ENCODE measurements around the gene KCNG3. TPM values are rescaled to one million over a fixed set of nuclear protein-coding genes. Genes with fewer than 3 reads are reported as not detected.
A peak's percentile ranks its signal among the peaks of the same experiment; 100 is the strongest.

KCNG3 gene
- total and polyA plus RNA-seq, 2 of the 13 experiments (the other 11 are each of a cell fraction or from before 2014, with no cell fraction given) = 2.8 to 4.8 TPM

DNA sequence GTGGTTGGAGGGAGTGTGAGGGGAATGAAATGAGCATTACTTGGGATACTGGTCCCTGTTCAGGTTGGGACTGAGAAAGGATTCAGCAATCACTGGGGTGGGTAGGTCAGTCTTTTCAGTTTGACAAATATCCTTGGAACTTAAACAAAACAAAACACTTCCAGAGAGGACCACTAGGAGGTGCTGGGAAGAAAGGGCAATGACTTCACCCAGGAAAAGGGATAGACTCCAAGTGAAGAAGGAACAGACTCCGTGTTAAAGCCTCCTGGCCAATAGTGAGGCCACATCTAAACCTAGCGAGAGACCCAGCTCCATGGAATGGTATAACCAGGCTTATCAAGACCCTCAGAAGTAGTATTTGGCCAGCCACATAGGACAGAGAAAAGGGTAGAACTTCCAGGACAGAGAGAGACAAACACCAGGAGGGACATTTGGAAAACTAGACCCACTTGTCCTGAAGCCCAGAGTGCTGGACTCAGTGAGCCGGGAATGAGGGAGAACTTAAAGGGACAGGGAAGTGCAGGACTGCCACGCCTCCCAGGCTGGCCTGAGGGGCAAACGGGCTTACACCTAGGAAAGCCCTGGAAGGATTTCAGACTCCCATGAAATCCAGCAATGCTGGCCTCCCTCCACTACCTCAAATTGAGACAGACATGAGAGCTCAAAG is 19.6 kb upstream of the KCNG3 start (continued):
- TF ChIP-seq, protein P1, sequence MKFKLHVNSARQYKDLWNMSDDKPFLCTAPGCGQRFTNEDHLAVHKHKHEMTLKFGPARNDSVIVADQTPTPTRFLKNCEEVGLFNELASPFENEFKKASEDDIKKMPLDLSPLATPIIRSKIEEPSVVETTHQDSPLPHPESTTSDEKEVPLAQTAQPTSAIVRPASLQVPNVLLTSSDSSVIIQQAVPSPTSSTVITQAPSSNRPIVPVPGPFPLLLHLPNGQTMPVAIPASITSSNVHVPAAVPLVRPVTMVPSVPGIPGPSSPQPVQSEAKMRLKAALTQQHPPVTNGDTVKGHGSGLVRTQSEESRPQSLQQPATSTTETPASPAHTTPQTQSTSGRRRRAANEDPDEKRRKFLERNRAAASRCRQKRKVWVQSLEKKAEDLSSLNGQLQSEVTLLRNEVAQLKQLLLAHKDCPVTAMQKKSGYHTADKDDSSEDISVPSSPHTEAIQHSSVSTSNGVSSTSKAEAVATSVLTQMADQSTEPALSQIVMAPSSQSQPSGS (CRISPR knock-in tag; IDR thresholded peaks at IDR 0.05) = peak; percentile 27; the same call in 1 of the 2 replicates
- TF ChIP-seq ZNF652 (CRISPR knock-in tag; IDR thresholded peaks at IDR 0.05; ENCODE audit: borderline replicate concordance, low read depth) (no peak), KAT8 (CRISPR knock-in tag; IDR thresholded peaks at IDR 0.05) (peak; percentile 33; the same call in 1 of the 2 replicates), SMC3 (IDR thresholded peaks at IDR 0.05; ENCODE audit: low read length) (peak; percentile 88), ZNF17 (CRISPR knock-in tag; IDR thresholded peaks at IDR 0.05) (no peak), ZNF605 (CRISPR knock-in tag; IDR thresholded peaks at IDR 0.05) (peak; percentile 44; the same call in 1 of the 2 replicates), ZNF343 (CRISPR knock-in tag; IDR thresholded peaks at IDR 0.05) (no peak), ZNF598 (CRISPR knock-in tag; IDR thresholded peaks at IDR 0.05; ENCODE audit: borderline replicate concordance) (peak; percentile 63; the same call in 1 of the 2 replicates), SMARCC2 (IDR thresholded peaks at IDR 0.05) (no peak)
- TF ChIP-seq, protein P2, sequence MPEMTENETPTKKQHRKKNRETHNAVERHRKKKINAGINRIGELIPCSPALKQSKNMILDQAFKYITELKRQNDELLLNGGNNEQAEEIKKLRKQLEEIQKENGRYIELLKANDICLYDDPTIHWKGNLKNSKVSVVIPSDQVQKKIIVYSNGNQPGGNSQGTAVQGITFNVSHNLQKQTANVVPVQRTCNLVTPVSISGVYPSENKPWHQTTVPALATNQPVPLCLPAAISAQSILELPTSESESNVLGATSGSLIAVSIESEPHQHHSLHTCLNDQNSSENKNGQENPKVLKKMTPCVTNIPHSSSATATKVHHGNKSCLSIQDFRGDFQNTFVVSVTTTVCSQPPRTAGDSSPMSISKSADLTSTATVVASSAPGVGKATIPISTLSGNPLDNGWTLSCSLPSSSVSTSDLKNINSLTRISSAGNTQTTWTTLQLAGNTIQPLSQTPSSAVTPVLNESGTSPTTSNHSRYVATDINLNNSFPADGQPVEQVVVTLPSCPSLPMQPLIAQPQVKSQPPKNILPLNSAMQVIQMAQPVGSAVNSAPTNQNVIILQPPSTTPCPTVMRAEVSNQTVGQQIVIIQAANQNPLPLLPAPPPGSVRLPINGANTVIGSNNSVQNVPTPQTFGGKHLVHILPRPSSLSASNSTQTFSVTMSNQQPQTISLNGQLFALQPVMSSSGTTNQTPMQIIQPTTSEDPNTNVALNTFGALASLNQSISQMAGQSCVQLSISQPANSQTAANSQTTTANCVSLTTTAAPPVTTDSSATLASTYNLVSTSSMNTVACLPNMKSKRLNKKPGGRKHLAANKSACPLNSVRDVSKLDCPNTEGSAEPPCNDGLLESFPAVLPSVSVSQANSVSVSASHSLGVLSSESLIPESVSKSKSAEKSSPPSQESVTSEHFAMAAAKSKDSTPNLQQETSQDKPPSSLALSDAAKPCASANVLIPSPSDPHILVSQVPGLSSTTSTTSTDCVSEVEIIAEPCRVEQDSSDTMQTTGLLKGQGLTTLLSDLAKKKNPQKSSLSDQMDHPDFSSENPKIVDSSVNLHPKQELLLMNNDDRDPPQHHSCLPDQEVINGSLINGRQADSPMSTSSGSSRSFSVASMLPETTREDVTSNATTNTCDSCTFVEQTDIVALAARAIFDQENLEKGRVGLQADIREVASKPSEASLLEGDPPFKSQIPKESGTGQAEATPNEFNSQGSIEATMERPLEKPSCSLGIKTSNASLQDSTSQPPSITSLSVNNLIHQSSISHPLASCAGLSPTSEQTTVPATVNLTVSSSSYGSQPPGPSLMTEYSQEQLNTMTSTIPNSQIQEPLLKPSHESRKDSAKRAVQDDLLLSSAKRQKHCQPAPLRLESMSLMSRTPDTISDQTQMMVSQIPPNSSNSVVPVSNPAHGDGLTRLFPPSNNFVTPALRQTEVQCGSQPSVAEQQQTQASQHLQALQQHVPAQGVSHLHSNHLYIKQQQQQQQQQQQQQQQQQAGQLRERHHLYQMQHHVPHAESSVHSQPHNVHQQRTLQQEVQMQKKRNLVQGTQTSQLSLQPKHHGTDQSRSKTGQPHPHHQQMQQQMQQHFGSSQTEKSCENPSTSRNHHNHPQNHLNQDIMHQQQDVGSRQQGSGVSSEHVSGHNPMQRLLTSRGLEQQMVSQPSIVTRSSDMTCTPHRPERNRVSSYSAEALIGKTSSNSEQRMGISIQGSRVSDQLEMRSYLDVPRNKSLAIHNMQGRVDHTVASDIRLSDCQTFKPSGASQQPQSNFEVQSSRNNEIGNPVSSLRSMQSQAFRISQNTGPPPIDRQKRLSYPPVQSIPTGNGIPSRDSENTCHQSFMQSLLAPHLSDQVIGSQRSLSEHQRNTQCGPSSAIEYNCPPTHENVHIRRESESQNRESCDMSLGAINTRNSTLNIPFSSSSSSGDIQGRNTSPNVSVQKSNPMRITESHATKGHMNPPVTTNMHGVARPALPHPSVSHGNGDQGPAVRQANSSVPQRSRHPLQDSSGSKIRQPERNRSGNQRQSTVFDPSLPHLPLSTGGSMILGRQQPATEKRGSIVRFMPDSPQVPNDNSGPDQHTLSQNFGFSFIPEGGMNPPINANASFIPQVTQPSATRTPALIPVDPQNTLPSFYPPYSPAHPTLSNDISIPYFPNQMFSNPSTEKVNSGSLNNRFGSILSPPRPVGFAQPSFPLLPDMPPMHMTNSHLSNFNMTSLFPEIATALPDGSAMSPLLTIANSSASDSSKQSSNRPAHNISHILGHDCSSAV (CRISPR knock-in tag; IDR thresholded peaks at IDR 0.05; ENCODE audit: borderline replicate concordance) = no peak
- TF ChIP-seq, protein P3, sequence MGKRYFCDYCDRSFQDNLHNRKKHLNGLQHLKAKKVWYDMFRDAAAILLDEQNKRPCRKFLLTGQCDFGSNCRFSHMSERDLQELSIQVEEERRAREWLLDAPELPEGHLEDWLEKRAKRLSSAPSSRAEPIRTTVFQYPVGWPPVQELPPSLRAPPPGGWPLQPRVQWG (CRISPR knock-in tag; IDR thresholded peaks at IDR 0.05; ENCODE audit: borderline replicate concordance, low read depth) = no peak
- TF ChIP-seq, protein P4, sequence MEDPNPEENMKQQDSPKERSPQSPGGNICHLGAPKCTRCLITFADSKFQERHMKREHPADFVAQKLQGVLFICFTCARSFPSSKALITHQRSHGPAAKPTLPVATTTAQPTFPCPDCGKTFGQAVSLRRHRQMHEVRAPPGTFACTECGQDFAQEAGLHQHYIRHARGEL (CRISPR knock-in tag; IDR thresholded peaks at IDR 0.05) = no peak
- TF ChIP-seq, protein P5, sequence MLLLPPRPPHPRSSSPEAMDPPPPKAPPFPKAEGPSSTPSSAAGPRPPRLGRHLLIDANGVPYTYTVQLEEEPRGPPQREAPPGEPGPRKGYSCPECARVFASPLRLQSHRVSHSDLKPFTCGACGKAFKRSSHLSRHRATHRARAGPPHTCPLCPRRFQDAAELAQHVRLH (CRISPR knock-in tag; IDR thresholded peaks at IDR 0.05; ENCODE audit: borderline replicate concordance, low read depth) = 0 out of 2 replicates have a peak, but pooled peaks have one; percentile 41
- TF ChIP-seq, protein P6, sequence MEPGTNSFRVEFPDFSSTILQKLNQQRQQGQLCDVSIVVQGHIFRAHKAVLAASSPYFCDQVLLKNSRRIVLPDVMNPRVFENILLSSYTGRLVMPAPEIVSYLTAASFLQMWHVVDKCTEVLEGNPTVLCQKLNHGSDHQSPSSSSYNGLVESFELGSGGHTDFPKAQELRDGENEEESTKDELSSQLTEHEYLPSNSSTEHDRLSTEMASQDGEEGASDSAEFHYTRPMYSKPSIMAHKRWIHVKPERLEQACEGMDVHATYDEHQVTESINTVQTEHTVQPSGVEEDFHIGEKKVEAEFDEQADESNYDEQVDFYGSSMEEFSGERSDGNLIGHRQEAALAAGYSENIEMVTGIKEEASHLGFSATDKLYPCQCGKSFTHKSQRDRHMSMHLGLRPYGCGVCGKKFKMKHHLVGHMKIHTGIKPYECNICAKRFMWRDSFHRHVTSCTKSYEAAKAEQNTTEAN (CRISPR knock-in tag; conservative IDR thresholded peaks at IDR 0.05) = no peak
